Embryonic facial prominence (tissue), 1 donor: ENCODE measurements around the gene YWHAB.
"Not testable (repeated sequence)": the region's sequence is repeated elsewhere in the genome, so short reads cannot be mapped to it uniquely, and the experiment has no call there.

Experiments used
- DNase-seq: peaks from one replicate; pipeline ENCODE4 v3.0.0-alpha.2; 2016; ENCODE audit errors: extremely low spot score

The YWHAB gene

GRCh38 chr20:44885392-44886265, at the start of gene YWHAB:
TSS of gene YWHAB (plus strand) at chr20:44885705. CDS start at chr20:44901534, 15,829 bp downstream.
- DNase-seq, result peak; percentile 95

DNA sequence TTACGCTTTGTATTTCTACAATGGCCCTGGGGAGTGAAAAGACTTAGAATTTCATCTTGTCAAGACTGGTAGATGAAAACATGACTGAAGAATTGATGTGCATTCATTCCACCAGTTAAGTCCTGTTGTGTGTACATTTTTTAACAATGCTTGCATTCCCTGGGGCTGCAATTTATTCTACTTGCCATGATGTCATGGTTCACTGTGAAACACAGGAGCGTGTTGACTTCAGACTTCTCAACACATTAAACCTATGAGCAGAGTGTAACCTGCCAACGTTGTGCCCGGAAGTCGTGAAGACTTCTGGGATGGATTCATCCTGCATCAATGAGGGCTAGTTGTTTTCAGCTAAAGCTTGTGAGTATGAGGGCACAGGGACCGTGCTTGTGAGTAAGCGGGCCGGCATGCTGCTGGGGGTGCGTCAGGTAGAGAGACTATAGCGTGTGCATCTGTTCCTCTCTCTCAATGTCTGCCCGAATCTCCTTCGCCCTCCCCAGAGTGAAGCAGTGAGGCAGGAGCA, 48.8 kb upstream of the YWHAB start:
- DNase-seq, result no peak

- DNase-seq, result no peak
These were observed 47.6 kb upstream of the YWHAB start for GRCh38 chr20:44837946-44838345.

DNA sequence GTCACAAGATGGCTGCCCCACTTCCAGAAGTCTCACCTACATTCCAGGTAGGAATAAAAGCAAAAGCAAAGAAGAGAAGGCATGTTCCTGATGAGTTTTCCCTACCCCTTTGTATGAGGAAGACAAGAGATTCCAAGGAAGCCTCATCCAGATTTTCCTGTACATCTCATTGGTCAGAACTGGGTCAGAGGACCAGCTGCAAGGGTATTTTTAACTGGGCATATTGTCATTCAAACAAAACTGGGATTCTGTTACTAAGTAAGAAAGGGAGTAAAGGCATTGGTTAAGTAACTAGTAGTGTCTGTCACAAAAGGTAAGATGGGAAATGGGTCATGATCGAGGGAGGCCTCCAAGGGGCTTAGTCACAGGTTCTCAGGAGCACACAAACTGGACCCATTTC, 47.0 kb upstream of the YWHAB start:
- DNase-seq, result no peak

DNA sequence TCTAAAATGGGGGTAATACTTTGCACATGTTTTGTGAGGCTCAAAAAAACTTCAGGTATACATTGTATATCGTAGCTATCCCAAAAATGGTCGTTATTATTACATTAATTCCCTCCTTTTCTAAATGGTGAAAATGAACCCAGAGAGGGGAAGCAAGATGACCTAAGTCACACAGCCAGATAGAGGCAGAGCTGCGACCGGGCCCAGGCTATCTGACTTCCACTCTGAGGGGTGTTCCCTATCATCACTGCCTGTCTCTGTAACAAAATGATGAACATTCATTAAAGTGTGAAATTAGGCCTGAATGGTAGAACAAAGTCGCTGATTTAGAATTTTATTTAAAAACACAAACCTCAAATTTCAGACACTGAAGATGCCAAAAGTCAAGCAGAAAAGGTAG, 46.0 kb upstream of the YWHAB start:
- DNase-seq, result no peak

GRCh38 chr20:44840826-44841225, 44.7 kb upstream of the YWHAB start:
- no peak for DNase-seq

DNA sequence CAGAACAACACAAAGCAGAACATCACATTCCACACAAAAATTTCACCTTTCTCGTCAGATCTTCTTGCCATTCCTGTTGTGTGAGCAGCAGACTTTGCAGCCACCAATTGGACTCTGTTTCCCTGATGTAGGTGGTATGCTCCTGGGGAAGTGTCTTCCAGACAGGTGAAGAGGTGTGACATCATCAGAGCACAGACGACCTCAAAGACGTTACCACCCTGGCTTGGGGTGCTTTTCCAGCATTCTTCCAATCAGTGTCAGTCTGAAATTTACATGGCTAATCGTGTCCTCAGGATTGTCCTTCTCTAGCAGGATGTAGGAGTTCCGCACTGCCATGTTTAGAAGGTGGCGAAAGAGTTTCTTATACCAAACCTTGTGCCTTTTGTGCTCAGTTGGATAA, 43.5 kb upstream of the YWHAB start:
- no peak for DNase-seq

GRCh38 chr20:44843876-44844275, 41.6 kb upstream of the YWHAB start:
- no peak for DNase-seq

DNA sequence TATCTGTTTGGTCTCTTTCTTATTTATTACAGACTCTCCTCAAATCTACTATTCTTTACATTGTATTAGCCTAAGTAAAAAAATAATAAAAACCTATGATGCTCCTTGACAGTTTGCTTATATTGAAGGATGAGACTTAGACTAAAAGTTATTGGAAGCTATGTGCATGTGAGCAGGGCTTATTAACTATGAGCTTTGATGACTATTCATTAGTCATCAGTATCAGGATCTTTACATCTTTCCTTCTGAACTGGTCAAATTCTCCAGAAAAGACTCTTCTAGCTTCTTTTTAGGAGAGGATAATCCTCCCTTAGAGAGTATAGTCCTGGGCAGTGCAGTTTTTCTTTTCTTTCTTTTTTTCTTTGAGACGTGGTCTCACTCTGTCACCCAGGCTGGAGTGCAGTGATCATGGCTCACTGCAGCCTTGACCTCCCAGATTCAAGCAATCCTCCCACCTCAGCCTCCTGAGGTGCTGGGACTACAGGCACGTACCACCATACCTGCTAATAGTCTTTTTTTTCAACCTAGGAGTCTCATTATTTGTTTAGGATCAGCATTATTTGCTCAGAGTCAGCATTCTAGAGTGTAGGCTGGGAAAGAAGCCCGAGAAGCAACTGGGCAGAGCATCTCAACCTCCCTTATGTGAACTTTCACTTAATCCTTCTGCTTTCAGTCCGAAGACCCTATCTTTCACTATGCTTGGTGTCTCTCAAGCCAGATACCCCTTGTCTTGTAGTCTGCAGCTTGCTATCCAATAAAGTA, 37.1 kb upstream of the YWHAB start:
- no peak for DNase-seq

DNA sequence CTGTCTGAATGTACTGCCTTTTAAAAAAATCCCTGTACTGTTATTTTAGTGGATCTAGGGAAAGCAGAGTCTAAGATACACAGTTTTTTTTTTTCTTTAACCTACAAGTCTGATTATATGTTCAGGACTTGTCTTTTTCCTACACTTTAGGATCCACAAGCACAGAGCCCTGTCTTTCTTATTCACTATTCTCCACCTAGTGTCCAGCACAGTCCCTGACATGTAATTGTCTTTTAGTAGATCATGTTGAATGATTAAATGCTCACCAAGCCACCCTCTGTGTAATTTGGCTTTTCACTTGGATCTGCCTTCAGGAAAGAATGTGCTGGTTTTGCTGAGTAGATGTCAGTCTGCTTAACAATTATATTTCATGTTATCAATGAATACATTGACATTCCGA, 35.8 kb upstream of the YWHAB start:
- no peak for DNase-seq

DNA sequence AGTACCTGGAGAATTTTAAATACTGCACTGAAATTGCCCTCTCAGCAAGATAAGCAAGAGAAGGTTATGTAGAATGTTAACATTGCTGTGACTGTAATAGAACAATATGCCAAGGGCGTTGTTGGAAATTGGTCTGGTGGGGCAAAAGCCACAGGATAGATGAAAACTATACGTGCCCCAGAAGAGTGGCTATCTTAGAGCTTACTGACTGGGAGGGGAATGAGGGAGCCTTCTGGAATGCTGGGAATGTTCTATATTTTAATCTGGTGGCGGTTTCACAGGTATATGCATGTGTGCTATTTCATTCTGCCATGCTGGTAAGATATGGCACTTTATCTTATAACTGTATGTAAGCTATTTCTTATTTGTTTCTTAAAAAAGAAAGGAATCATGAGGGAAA, 35.2 kb upstream of the YWHAB start:
- no peak for DNase-seq

- DNase-seq, result no peak
These were observed 34.7 kb upstream of the YWHAB start for GRCh38 chr20:44850837-44851236.

GRCh38 chr20:44851545-44851944, 34.0 kb upstream of the YWHAB start:
- DNase-seq, result no peak

- no peak for DNase-seq
These were observed 29.1 kb upstream of the YWHAB start for GRCh38 chr20:44856442-44856841.

- no peak for DNase-seq
These were observed 28.6 kb upstream of the YWHAB start for GRCh38 chr20:44856856-44857448.

GRCh38 chr20:44858606-44859360, 26.7 kb upstream of the YWHAB start:
- DNase-seq, result no peak

- no peak for DNase-seq
These were observed 23.9 kb upstream of the YWHAB start for GRCh38 chr20:44861531-44862006.

GRCh38 chr20:44862286-44862685, 23.2 kb upstream of the YWHAB start:
- no peak for DNase-seq

GRCh38 chr20:44863365-44864084, 22.0 kb upstream of the YWHAB start:
- not testable (repeated sequence) for DNase-seq

DNA sequence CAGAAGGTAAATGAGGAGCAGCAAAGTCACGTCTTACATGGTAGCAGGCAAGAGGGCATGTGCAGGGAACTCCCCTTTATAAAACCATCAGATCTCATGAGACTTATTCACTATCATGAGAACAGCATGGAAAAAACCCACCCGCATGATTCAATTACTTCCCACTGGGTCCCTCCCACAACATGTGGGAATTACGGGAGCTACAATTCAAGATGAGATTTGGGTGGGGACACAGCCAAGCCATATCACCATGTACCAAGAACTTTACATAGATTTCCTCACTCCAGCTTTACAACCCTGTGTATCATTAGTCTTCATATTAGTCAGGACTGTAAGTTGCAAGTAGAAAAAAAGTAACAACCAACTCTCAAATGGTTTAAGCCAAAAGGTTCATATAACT, 21.0 kb upstream of the YWHAB start:
- DNase-seq, result not testable (repeated sequence)
